ENCODE data around the gene BBLN.

- TF ChIP-seq CTCF (IDR thresholded peaks at IDR 0.05) (no peak), ZFX (IDR thresholded peaks at IDR 0.05; ENCODE audit: borderline replicate concordance) (no peak)
Observed at GRCh38 chr9:128128836-128129590, 31.1 kb upstream of the BBLN start.
